H4 (cell line): ENCODE data around the gene KDM5C. TPM values are rescaled to one million over a fixed set of nuclear protein-coding genes. Genes with fewer than 3 reads are reported as not detected.

Experiments used
- DNase-seq: peaks from one replicate; pipeline ENCODE4 v3.0.0-alpha.2; 2015; ENCODE audit warnings: low spot score
- total RNA-seq: library from RNA; depleted of rRNA; stranded (reverse); fragments of >200 nt; shearing (Covaris generic); gene quantifications from 2 replicates; pipeline ENCODE4 v1.2.3, GENCODE V29; 2014

KDM5C gene
- total RNA-seq, 1 experiment from 2014 or later: 89.6 TPM

DNA sequence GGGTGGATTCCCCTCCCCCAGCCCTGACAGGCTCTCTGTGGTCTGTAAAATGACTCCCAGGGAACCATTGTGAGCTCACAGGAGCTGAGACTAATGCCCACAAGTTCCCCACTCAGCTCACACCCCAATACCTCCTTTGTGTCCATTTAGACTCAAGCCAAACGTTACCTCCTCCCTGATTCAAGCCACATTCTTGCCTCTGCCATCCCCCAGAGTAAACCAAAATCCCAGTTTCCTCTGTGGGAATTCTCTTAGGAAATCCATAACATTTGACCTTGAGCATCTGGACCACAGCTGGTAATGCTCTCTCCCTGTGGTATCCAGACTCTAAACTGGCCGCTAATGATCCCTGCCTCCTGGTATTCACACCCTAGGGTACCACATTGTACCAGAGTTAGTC is 26.3 kb upstream of the KDM5C start:
- DNase-seq: no peak

DNA sequence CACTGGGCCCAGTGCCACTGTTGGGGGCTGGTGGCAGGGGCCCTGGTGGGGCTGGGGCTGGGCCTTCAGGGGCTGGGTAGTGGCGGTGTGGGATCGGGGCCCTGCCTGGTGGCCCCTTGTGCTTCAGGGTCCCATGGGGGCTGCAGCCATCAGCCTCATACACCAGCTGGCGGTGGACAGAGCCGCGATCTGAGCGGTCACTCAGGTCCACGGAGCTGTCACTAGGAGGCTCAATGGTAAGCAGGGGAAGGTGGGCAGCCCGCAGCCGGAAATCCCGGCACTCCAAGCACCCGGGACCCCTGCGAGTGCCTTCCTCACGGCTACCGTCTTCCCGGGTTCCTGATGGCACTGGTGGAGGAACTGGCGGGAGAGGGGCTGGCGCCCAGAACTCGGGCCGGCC is 25.5 kb upstream of the KDM5C start:
- no peak for DNase-seq

DNA sequence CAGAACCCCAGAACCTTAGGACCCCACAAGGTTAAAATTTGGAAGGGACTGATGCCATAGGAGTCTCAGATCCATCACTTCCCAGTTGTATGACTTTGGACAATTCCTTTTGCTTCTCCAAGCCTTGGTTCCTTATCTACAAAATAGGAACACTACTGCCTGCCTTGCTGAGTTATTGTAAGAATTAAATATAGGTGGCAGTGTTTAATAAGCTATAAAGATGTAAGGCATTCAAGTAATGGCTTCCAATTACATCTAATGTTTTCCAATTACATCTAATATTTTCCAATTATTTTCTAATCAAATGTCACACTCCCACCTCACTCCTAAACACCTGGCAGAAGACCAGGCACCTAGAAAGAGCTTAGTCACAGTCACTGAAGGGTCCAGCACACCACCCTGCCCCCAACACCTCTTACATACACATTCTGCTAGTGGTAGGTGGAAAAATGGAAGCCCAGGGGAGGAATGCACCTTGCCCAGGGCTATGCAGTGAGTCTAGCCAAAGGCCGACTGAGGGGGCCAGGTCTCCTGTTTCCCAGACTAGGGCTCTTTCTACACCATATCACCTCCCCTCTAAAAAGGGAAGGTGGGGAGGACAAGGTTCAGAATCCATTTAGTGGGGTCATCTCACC is 24.5 kb upstream of the KDM5C start:
- no peak for DNase-seq

DNA sequence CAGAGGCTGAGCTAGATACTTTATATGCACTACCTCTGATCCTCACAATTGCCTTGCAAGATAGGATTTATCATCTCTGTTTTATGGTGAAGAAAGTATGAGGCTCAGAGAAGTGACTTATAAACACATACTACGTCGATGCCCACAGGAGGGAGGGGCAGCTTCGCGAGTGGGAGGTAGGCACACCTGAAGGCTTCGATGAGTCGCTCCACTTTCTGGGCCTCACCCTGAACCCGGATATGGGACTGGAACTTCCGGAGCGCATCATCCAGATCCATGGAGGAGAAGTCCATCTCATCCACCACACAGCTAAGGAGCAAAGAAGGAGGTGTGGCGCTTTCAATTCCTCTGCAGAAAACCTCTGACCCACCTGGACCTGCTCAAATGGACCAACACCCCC is 22.9 kb upstream of the KDM5C start:
- DNase-seq: no peak

DNA sequence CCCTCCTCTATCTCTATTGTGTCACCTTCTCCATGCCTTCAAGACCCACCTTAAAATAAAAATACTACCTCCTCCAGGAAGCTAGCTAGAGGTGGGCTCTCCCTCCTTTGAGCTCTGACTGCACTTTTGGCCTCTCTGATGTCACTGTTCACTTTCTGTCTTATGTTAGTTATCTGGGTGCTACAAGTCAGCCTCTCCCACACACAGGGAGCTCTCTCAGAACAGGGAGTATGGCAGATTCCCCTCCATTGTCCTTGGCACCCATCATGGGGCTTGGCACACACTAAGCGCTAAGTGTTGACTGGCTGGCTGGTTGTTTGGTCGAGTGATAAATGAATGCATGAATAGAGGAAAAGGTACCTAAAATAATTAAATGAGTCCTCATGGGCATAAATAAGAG is 21.2 kb upstream of the KDM5C start:
- DNase-seq: no peak

DNA sequence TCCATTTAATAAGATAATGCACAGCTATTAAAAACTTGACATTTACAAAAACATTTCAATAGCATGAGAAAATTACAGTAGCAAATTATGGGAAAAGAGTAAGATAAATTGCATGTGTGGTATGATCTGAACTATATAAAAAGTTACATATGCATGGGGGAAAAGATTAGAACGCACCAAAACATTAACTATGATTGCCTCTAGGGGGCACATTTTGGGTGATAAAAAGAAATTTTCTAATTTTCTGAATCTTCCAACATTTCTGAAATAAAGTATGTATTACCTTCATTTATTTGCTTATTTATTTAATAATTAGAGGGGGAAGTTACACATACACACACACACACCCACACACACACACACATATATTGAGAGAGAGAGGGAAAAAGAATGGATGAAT is 19.6 kb upstream of the KDM5C start:
- no peak for DNase-seq

DNA sequence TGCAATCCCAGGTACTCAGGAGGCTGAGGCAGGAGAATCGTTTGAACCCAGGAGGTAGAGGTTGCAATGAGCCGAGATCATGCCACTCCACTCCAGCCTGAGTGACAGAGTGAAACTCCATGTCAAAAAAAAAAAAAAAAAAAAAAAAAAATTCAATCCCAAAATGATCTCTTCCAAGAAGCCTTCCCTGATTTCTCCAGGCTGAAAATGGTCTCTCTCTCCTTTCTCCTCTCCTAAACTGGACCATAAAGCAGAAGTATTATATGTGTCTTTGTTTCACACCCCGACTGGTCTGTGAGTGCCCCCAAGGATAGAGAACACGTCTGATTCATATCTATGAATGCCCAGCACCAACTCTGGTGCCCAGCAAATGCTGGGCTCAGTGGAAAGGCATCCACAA is 17.3 kb upstream of the KDM5C start:
- DNase-seq: no peak

DNA sequence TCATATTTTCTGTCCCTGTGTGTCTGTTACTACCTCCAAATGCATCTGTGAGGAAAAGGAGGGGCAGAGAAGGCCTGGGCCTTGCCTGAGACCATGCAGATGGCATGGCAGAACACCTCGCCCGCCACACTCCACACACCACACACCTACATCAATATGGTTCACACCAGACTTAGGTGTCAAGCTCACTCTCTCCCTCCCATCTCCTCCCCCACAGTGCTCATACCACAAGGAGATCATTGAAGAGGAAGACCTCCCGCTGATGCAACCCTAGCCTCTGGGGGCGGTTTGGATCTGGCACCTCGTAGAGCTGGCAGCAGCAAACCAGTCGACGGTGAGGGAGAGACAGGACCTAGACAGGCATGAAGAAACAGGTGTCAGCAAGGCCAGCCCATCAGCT is 16.6 kb upstream of the KDM5C start:
- DNase-seq: no peak

DNA sequence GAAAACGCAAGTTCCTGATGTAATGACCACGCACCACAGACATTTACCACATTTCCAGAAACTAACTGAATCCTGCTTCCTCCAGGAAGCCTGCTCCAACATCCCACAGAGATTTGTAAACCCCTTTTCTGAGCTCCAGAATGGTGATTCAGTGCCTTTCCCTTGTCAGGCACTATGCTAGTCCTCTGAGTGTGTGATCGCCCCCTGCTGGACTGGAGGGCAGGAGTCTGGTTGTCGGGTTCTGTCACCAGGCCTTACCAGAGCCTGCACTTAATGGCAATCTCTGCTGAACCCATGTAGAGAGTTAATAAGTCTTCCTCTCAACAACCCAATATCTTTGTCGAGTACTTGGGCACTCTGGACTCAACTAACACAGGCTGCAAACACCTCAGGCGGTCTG is 14.5 kb upstream of the KDM5C start:
- no peak for DNase-seq

DNA sequence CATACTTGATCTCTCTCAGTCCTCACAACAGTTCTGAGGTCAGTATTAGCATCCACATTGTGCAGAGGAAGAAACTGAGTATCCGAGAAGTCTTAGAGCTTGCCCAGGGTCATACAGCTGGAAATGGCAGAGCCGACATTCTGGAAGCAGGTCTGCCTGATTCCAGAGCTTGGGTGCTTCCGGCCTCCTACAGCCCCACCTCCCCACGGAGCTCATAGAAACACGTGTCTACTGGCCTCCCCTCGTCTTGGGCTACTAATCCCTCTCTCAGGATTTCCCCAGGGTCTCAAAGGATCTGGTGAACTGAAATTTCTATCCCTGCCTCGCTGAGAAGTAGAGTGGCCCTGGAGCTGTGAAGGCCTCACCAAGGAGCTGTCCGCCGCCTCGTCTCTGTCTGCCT is 12.0 kb upstream of the KDM5C start:
- no peak for DNase-seq

DNA sequence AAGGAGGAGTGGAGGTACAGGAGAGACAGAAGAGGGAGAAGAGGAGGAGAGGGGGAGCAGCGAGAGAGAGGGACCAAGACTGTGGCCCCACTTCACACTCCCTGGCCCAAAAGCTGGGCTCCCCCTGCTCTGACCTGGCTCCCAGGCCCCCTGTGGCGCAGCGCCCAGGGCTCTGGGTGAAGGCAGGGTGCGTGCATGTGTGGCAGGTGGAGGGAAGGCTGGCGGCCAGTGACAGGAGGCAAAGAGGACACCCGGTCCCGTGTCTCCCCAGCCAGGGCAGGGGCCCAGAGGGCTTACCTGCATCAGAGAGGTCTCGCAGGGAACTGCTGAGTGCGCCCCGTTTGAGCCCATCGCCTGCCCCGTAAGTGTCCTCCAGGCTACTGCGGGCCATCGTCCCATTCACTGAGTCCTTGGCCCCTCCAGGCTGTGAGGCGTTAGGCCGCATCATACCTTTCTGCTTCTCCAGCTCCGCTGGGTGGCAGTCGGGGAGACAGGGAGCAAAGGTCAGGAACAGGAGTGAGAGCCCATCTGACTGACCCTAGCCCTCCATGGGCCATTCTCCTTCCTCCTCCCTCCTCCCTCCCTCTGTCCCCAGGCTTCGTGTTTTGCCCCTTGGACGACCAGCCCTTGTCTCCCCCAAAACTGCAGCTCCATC is 11.1 kb upstream of the KDM5C start:
- no peak for DNase-seq

DNA sequence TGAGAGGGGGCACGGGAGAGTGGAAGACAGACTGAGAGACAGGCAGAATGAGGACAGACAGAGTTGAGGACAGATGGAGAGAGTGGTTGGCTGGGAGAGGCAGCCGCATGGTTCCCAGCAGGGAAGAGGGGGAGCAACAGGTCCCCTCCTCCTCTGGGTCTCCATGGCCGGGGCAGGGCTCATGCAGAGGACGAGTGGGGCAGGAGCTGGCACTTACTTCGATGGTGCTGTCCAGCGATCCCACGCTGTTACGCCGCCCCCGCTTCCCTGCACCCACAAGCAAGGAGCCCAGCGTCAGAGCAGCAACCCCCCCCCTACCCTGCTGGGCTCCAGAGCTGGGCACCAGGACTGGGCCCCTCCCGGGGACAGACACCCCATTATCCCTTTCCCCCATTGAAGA is 10.6 kb upstream of the KDM5C start:
- no peak for DNase-seq

DNA sequence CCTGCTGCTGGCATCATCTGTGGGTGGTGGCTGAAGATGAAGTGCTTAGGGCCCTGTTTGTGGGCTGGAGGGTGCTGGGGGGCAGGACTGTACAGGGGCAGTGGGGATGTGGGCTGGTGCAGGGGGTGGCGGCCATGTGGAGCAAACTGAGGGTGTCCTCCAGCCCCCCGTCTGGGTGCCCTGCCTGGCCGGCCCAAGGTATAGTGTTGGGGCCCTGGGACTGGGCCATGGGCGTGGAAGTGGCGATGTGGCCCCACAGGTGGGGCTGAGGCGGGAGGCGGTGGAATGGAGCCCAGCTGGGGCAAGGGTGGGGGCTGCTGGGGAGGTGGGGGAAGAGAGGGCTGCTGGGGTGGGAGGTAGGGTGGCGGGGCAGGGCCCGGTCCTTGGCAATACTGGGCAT is 9.5 kb upstream of the KDM5C start:
- no peak for DNase-seq

DNA sequence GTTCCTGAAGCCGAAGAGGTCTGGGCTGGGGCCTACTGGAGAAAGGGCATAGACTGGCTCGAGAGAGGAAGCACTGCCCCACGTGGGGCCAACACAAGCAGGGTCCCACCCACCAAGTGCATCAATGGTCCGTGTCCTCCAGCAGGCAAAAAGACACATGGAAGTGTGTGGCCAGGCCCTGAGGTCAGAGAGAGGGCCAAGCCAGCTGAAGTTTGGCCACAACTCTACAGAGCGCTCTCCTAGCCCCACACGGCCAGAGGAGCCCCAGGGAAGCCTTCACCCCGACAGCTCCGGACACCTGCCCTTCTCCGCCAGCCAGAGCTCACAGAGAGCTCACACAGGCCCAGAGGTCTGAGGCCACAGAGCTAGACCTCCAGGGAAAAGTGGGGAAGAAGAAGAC is 8.5 kb upstream of the KDM5C start:
- DNase-seq: no peak

DNA sequence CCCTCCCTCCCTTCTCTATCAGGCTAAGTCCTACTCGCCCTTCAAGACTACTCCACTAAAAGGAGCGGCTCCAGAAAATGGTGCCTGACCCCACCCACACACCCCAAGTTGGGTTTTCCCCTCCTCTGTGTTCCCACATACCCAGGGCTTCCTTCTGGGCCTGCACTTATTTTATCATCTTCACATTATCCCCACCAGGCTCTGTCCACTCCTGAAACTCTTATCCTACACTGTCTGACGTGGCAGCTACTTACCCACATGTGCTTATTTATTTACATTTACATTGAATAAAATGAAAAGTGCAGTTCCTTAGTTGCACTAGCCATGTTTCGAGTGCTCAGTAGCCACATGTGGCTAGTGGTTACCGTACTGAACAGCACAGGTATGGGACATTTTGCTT is 5.1 kb upstream of the KDM5C start:
- DNase-seq: no peak

DNA sequence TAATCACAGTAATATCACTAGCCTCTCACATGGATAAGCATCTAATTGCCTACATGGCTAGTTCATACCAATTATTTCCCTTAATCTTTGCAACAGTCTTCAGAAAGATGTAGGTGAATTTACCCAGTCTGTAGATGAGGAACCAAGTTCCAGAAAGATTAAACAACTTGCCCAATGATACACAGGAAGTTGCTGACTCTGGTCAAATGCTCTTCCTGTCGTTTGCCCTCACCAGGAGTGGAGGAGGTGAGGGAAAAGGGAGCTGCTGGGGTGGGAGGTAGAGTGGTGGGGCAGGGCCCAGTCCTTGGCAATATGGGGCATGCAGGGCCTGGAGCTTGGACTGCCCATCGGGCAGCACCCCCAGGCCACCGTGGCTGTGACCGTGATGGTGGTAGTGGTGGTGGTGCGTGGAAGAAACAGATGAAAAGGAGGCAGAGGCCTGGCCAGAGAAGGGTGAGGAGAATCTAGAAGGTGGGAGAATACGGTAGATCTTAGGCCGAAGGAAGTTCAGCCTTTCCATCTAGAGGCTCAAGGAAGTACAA is 2.3 kb upstream of the KDM5C start:
- DNase-seq: no peak

DNA sequence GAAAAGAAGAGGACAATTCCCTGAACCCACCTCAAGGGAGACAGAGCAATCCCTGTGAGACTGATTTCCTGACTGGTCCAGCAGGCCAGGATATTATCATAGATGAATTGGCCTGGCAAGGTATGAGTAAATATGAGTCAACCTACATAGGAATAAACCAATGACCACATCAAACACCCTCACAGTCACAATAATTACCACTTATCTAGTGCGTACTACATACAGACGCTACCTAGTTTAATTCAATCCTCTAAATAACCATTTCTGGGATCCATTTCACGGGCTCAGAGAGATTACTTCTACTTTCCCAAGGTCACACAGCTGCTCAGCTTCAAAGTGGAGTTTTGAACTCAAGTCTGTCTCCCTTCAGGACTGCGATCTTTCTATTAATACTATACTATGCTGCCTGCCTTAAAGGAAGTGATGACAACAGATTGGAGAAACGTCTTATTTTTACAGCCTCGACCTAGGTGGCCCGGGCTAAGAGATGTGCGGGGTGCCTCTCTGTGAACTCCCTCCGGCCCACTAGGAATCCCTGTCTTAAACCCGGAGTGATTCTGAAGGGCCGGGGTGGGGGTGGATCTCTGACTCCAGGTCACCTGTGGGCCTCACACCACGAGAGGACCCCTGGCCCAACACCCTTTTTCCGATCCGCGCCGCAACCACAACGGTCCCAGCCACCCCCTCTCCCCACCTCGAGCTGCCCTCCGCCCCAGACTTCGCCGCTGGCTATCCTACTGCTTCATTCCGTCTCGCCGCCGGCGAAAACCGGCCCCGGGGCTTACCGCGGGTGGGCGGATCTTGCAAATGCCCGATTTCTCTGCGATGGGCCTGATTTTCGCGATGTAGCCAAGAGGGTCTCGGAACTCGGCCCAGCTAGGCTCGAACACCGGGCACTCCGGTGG is 800 bp downstream of the KDM5C start:
- no peak for DNase-seq

DNA sequence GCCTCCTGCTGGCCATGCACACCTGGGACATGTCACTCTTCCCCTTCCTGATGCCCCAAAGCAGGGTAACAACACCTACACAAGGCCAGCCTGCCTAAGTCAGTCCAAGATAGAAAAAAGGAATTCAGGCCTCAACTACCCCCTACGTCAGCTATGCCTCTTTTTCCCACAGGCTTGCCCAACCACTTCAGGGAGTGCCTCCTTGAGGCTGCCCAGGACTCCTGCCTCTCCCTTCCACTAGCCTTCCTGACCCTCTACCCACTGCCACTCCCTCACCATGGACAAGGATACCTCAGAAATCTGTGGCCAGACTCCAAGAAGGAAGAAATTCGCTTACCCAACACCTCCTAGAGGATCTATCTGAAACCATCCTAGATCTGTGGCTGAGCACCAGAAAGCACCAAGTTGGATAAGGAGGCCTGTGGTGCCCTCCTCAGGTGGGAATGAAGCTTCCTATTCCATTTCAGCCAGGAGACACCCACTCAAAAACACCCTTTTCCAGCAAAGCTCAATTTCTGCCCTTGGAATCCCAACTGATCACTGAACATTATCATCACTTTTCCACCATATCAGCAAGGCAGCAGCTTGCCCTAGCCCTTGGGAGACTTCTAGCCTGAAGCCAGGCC is 1.8 kb downstream of the KDM5C start:
- DNase-seq: no peak

DNA sequence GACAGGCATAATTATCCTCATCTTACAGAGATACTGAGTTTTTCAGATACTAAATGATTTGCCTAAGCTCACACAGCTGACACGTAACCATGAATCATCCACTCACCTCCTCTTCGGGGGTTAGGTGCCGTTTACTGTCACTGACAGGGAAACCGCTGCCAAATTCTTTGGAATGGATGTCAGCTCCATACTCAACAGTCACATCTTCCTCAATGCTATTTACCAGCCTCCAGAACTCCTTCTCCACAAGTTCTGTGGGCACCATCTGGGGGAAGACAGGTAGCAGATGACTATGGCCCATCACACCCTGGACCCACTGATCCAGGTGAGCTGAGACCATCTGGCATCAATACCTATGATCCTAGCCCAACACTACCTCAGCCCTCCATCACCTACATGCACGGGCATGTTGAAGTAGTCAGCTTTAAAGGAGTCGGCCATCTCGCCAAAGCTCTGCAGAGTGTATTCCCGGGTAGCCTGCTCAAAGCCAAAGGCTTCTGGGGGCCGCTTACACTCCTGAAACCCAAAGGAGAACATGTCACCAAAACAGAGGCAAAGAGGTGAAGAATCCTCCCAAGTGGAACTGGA is 13.5 kb downstream of the KDM5C start:
- no peak for DNase-seq

DNA sequence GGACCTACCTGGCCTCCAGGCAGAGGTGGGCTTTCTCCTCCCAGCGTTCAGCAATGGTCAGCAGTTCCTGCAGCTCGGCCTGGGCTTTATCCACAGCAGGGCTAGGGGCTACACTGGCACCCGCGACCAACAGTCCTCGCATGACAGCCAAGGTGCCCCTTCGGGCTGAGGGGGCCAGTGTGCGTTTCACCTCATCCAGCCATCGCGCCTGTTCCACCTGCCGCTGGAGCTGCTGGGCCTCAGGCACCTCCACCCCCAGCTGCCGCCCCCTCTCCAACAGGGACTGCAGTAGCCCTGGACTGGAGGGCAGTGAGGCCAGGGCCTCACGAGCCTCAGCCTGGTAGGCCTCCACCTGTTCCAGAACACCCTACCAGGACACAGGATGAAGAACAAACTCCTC is 28.3 kb downstream of the KDM5C start:
- DNase-seq: no peak

DNA sequence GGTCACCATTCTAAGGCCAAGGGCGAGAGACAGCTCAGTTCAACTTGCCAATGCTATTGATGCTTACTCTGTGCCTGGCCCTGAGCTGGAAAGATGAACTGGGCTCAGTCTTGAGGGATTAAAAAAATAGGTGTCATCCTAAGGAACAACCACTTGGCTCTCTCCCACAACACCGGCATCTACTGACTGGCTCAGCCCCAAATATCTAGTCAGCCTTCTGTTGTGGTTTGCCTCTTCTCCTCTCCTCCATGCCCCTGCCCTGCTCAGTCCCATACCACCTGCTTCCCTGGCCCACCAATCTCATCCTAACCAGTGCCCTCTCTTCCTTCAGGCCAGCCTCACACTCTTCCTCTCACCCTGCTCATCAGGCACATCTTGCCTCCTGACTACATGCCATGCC is 29.6 kb downstream of the KDM5C start:
- DNase-seq: no peak

DNA sequence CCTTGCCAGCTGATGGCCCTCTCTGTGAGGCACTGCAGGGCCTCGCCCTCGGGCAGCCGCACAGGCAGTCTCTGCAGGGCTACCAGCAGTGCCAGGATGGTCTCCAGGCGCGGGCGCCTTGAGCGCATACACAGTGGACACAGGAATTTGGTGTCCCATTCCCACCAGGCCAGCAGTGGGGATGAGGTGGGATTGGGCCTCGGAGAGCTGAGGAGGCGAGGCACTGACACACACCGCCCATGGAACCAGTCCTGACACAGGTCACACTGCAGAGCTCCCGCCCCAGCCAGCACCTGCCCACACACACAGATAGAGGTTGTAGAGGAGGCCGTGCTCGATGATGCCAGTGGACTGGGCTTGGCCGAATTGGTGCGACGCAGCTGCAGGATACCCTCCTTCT is 30.7 kb downstream of the KDM5C start:
- no peak for DNase-seq
